Measurements from ENCODE around the gene SCN5A. TPM values are rescaled to one million over a fixed set of nuclear protein-coding genes. Genes with fewer than 3 reads are reported as not detected.

Gene SCN5A
- total RNA-seq, 4 donors from 2014 or later: 0.42 to 1.3 (median 0.77) TPM

- peaks cover 0 to 65% (median 14%) of the 10 kb centered on the region in 4 donors for H3K27me3 ChIP-seq
- intact Hi-C loops (cut with DNase I): loop anchor here (10.0 kb wide), 1 partner anchor 299 kb away; the partner anchor contains the start of gene XYLB
- no peak overlapping the region for H3K4me3 ChIP-seq
- no peak overlapping the region for H3K27ac ChIP-seq (replicated peaks in 1 of 4)
- 84% methylated on average over 5 of the region's 5 CpGs for WGBS
- DNase-seq (ENCODE audit: extremely low spot score): no peak
- H3K36me3 ChIP-seq: no peaks in the 10 kb centered on the region
- H3K9me3 ChIP-seq: no peaks in the 10 kb centered on the region
- peaks cover 2 to 11% (median 3%) of the 10 kb centered on the region in 4 donors for H3K4me1 ChIP-seq
- no peak for TF ChIP-seq EP300 (IDR thresholded peaks at IDR 0.05)
- no peak for TF ChIP-seq CTCF (IDR thresholded peaks at IDR 0.05)
- TF ChIP-seq POLR2A (IDR thresholded peaks at IDR 0.05; ENCODE audit: low read depth): no peak
- no peak for TF ChIP-seq POLR2AphosphoS5 (IDR thresholded peaks at IDR 0.05)
These were observed 5.9 kb downstream of the SCN5A start for GRCh38 chr3:38643592-38643991.

GRCh38 chr3:38643090-38643489, 6.4 kb downstream of the SCN5A start:
- Histone ChIP-seq H3K27ac (replicated peaks in 1 of 4) (no peak overlapping the region), H3K27me3 (peaks cover 0 to 64% (median 11%) of the 10 kb centered on the region in 4 donors), H3K4me3 (no peak overlapping the region), H3K9me3 (no peaks in the 10 kb centered on the region), H3K36me3 (no peaks in the 10 kb centered on the region), H3K4me1 (peaks cover 0 to 11% (median 0%) of the 10 kb centered on the region in 4 donors)
- WGBS: 95% methylated on average over 8 of the region's 8 CpGs
- TF ChIP-seq POLR2A (IDR thresholded peaks at IDR 0.05; ENCODE audit: low read depth) (no peak), POLR2AphosphoS5 (IDR thresholded peaks at IDR 0.05) (no peak), CTCF (IDR thresholded peaks at IDR 0.05) (no peak), EP300 (IDR thresholded peaks at IDR 0.05) (no peak)
- no peak for DNase-seq (ENCODE audit: extremely low spot score)
- intact Hi-C loops (cut with DNase I): loop anchor here (10.0 kb wide), 1 partner anchor 298 kb away; the partner anchor contains the start of gene XYLB

GRCh38 chr3:38641461-38642110, 7.9 kb downstream of the SCN5A start:
- H3K4me1 ChIP-seq: peaks cover 0 to 11% (median 0%) of the 10 kb centered on the region in 4 donors
- H3K4me3 ChIP-seq: no peak overlapping the region
- H3K9me3 ChIP-seq: no peaks in the 10 kb centered on the region
- H3K27me3 ChIP-seq: peaks cover 0 to 63% (median 3%) of the 10 kb centered on the region in 4 donors
- no peak overlapping the region for H3K27ac ChIP-seq (replicated peaks in 1 of 4)
- TF ChIP-seq POLR2AphosphoS5 (IDR thresholded peaks at IDR 0.05) (no peak), EP300 (IDR thresholded peaks at IDR 0.05) (no peak), POLR2A (IDR thresholded peaks at IDR 0.05; ENCODE audit: low read depth) (no peak), CTCF (IDR thresholded peaks at IDR 0.05) (no peak)
- intact Hi-C loops (cut with DNase I): loop anchor here (10.0 kb wide), 1 partner anchor 297 kb away; the partner anchor contains the start of gene XYLB
- WGBS: 91% methylated on average over 7 of the region's 8 CpGs
- DNase-seq (ENCODE audit: extremely low spot score): no peak
- no peaks in the 10 kb centered on the region for H3K36me3 ChIP-seq

- Histone ChIP-seq H3K36me3 (no peaks in the 10 kb centered on the region), H3K27me3 (peaks cover 0 to 60% (median 3%) of the 10 kb centered on the region in 4 donors), H3K9me3 (no peaks in the 10 kb centered on the region), H3K4me3 (no peak overlapping the region), H3K27ac (replicated peaks in 1 of 4) (no peak overlapping the region), H3K4me1 (peaks cover 0 to 11% (median 0%) of the 10 kb centered on the region in 4 donors)
- DNase-seq (ENCODE audit: extremely low spot score): no peak
- WGBS: 62% methylated on average over 17 of the region's 18 CpGs
- no peak for TF ChIP-seq EP300 (IDR thresholded peaks at IDR 0.05)
- TF ChIP-seq CTCF (IDR thresholded peaks at IDR 0.05): no peak
- no peak for TF ChIP-seq POLR2A (IDR thresholded peaks at IDR 0.05; ENCODE audit: low read depth)
- TF ChIP-seq POLR2AphosphoS5 (IDR thresholded peaks at IDR 0.05): no peak
- intact Hi-C loops (cut with DNase I): loop anchor here (10.0 kb wide), 1 partner anchor 296 kb away; the partner anchor contains the start of gene XYLB
These were observed 8.6 kb downstream of the SCN5A start for GRCh38 chr3:38640661-38641452.
